ENCODE measurements around the gene TSC1.

Gene TSC1

DNA sequence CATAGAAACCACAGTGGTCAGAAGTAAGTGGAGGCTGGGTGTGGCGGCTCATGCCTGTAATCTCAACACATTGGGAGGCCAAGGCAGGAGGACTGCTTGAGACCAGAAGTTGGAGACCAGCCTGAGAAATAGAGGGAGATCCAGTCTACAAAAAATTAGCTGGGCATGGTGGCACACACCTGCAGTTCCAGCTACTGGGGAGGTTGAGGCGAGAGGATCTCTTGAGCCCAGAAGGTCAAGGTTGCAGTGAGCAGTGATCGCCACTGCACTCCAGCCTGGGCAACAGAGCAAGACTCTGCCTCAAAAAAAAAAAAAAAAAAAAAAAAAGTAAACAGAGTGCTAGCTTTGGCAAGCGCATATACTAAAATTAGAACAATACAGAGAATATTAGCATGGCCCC is 90.9 kb downstream of the TSC1 start:
- no peak for DNase-seq (ENCODE audit: low read depth)
- H3K4me3 ChIP-seq (ENCODE audit: low read length) = no peak overlapping the region
- no peak for TF ChIP-seq CTCF (conservative IDR thresholded peaks at IDR 0.05; ENCODE audit: low read depth, low read length)

DNA sequence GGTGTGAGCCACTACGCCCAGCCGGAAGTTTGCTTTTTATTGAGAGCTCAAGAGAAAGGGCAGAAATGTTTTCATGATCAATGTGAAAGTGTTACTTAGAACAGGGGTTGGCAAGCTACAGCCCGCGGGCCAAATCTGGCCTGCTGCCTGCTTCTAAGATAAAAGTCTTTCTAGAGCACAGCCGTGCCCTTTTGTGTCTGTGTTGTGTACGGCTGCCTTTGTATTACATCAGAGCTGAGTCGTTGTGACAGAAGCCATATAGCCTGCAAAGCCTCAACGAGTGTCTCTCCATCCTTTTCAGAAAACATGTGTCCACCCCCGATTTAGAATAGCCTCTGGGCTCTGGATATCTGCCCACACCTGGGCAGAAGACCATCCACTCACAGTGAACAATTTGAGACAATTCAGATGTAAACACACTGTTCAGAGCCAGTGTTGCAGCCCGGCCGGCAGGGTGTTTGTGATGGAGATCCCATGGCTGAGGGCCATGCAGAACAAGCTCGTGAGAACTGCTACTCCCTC is 95.2 kb downstream of the TSC1 start:
- no peak for TF ChIP-seq CTCF (conservative IDR thresholded peaks at IDR 0.05; ENCODE audit: low read depth, low read length)
- no peak overlapping the region for H3K4me3 ChIP-seq (ENCODE audit: low read length)
- DNase-seq (ENCODE audit: low read depth) = no peak

GRCh38 chr9:132846918-132847515 is 97.4 kb downstream of the TSC1 start:
- no peak overlapping the region for H3K4me3 ChIP-seq (ENCODE audit: low read length)
- no peak for DNase-seq (ENCODE audit: low read depth)
- no peak for TF ChIP-seq CTCF (conservative IDR thresholded peaks at IDR 0.05; ENCODE audit: low read depth, low read length)

DNA sequence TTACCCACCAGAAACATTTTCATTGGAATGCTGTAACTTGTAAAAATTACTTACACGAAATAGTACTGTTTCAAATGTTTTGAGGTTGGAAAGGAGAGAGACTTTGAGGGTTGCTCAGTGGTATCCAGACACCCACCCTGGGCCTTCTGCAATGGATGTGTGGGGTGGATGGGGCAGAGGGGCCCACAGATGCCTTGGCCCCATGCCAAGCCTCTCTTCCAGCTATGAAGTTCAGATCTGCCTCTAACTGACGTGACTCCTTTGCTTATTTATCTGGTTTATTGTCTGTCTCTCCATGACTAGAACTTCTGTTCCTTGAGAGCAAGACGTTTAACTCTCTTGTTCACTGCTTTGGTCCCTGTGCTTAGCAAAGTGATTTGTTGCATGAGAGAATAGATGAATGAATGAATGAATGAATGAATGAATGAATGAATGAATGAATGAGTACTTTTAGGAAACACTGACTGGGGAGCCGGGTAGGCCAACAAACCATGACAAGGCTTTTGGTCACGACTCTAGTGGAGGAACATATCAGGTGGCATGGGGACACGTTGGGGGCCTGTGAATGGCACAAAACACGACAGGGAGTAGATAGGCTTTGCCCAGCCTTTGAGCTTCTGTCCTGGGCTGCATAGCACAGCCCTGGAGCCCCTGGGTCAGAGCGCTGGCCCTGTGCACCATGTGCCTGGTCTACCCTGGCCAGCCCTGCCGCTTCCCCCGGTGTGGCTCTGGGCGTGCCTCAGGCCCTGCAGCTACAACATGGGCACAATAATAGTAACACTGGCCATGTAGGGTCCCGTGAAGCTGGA is 98.1 kb downstream of the TSC1 start:
- H3K4me3 ChIP-seq (ENCODE audit: low read length) = no peak overlapping the region
- DNase-seq (ENCODE audit: low read depth) = no peak
- no peak for TF ChIP-seq CTCF (conservative IDR thresholded peaks at IDR 0.05; ENCODE audit: low read depth, low read length)

- DNase-seq (ENCODE audit: low read depth) = no peak
- H3K4me3 ChIP-seq (ENCODE audit: low read length) = no peak overlapping the region
- TF ChIP-seq CTCF (conservative IDR thresholded peaks at IDR 0.05; ENCODE audit: low read depth, low read length) = no peak
These were observed 102.0 kb downstream of the TSC1 start for GRCh38 chr9:132842124-132843044.
